Measurements from ENCODE around the gene GLYR1.

DNA sequence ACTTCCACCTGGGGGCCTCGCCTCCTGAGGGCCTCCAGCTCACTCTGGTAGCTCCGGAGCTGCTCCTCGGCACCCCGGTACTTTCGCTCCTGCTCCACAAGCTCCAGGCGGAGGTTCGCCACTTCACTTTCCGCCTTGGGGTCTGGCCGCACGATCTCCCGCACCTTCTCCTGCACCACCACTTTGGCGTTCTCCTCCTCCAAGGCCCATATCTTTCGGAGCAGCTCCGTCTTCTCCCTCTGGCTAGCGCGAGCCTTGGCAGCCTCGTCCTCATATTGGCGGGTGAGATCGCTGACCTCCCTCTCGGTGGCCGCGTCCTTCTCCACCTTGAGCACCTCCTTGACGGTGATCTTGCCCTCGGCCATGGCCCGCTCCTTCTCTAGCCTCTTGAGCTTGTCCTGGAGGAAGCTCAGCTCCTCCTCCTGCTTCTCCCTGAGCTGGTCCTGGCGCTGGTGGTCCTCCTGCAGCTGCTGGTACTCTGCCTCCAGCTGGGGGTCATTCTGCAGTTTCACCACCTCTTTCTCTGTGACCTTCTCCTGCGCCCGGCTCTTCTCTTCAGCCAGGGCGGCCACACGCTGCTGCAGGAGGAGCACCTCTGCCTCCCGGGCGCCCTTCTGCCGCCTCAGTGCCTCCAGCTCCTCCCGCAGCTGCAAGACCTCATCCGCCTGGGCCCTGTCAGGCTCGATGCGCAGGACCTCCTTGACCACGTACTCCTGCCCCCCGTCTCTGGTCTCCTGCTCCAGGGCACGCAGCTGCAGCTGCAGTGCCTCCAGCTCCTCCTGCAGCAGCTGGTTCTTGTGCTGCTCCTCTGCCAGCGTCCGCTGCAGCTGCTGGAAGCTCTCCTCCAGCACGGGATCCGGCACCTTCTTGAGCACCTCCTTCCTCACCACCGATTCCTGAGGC is 38.1 kb upstream of the GLYR1 start:
- TF ChIP-seq, protein P1, sequence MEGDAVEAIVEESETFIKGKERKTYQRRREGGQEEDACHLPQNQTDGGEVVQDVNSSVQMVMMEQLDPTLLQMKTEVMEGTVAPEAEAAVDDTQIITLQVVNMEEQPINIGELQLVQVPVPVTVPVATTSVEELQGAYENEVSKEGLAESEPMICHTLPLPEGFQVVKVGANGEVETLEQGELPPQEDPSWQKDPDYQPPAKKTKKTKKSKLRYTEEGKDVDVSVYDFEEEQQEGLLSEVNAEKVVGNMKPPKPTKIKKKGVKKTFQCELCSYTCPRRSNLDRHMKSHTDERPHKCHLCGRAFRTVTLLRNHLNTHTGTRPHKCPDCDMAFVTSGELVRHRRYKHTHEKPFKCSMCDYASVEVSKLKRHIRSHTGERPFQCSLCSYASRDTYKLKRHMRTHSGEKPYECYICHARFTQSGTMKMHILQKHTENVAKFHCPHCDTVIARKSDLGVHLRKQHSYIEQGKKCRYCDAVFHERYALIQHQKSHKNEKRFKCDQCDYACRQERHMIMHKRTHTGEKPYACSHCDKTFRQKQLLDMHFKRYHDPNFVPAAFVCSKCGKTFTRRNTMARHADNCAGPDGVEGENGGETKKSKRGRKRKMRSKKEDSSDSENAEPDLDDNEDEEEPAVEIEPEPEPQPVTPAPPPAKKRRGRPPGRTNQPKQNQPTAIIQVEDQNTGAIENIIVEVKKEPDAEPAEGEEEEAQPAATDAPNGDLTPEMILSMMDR (conservative IDR thresholded peaks at IDR 0.05; ENCODE audit: low read depth, low read length) = no peak
- no peak for TF ChIP-seq EZH2 (IDR thresholded peaks at IDR 0.05; ENCODE audit: low read length, unreplicated experiment)

Measured in PC-3 (cell line).